Mesenteric fat pad (tissue), 1 donor: ENCODE measurements around the gene RELB. TPM values are rescaled to one million over a fixed set of nuclear protein-coding genes. Genes with fewer than 3 reads are reported as not detected.
"Not testable (repeated sequence)": the region's sequence is repeated elsewhere in the genome, so short reads cannot be mapped to it uniquely, and the experiment has no call there.

Source experiments
- DNase-seq: peaks from one replicate; pipeline ENCODE4 v3.0.0-alpha.2; 2020; ENCODE audit warnings: low spot score
- total RNA-seq: library from RNA; stranded (reverse); fragmentation: NEBNext Ultra II Directional; extraction: Animal tissue kit (Norgen Biotek cat#: 25700); gene quantifications from one replicate; pipeline ENCODE4 v1.2.1, GENCODE V29; 2021
- donor health status: DM: yes; HTN: yes; CAD: no.

Gene RELB
- total RNA-seq, 1 donor from 2014 or later, result 17.7 TPM

- no peak for DNase-seq
Measured at GRCh38 chr19:44987148-44987675, 14.1 kb upstream of the RELB start.

DNA sequence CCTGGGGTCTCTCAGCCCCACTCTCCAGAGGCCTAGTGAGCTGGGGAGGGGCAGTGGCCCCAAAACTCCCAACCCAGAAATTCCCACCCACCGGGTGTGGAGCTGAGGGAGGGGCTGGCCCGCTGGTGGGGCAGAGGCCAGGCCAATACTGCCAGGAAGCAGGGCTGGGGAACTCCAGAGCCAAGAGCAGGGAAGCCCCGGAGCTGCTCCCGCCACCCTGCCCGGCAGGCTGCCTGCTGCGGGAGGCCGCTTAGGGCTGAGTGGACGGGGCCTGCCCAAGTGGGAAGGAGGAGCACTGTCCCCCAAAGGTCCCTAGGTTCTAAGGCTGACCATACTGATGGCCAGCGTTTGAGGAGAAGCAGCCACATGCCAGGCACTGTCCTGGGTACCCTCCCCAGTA is 13.0 kb upstream of the RELB start:
- DNase-seq, result no peak

DNA sequence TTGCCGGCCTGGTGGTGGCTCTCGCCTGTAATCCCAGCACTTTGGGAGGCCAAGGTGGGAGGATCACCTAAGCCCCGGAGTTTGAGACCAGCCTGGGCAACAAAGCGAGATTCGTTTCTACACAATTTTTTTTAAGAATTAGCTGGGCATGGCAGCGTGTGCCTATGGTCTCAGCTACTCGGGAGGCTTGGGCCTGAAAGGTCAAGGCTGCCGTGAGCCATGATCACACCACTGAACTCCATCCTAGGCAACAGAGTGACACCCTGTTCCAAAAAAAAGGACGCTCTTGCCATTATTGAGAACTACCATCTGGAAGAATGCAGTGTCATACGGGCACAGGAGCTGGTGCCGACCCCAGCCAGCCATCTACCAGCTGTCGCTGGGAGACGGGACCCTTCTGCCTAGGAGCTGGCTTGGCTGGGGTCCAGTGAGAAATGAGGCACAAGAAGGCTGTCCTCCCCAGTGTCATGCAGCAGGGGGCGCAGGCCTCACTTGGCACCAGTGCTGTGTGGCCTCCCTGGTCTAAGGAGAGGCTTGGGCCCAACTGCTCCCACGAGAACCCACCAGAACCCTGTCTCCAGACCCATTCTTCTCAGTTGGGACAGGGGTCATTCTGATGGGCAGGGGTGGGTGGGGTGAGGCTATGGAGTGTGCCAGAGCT is 12.2 kb upstream of the RELB start:
- no peak for DNase-seq

DNA sequence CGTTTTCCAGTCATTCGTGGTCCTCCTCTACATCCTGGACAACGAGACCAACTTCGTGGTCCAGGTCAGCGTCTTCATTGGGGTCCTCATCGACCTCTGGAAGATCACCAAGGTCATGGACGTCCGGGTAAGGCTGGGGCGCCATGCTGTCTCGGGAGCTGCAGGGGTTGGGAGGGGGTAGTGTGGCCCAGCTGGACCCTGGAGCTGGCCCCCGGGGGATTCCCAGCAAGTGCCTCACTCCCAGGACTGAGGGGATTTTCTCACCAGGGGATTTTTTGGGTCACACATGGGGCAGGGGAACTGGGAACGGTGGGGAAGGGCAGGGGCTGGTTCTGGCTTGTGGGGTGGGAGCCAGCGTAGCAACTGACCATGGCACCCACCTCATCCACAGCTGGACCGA is 10.8 kb upstream of the RELB start:
- DNase-seq, result no peak

GRCh38 chr19:44990966-44991365 is 10.3 kb upstream of the RELB start:
- no peak for DNase-seq

DNA sequence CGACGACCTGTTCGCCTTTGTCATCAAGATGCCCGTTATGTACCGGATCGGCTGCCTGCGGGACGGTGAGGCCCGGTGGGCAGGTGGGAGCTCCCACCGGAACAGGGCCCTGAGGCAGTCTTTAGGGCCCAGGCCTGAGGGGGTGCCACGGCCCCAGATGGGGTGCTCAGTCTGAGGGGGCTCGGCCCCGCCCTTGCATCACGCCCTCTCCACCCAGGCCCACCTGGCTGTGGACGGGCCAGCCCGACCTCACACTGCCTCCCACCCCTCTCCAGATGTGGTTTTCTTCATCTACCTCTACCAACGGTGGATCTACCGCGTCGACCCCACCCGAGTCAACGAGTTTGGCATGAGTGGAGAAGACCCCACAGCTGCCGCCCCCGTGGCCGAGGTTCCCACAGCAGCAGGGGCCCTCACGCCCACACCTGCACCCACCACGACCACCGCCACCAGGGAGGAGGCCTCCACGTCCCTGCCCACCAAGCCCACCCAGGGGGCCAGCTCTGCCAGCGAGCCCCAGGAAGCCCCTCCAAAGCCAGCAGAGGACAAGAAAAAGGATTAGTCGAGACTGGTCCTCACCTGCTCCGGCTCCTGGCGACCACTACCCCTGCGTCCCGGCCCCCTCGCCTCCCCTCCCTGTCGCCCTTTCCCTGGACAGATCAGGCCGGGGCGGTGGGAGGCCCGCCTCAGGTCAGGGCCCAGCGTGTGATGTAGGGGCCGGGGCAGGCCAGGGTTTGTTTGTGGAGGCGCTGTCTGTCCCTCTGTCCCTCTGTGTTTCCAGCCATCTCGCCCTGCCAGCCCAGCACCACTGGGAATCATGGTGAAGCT is 8.7 kb upstream of the RELB start:
- DNase-seq, result no peak

GRCh38 chr19:44993526-44993925 is 7.7 kb upstream of the RELB start:
- DNase-seq, result no peak

- DNase-seq, result no peak
Measured at GRCh38 chr19:44993926-44994537, 7.2 kb upstream of the RELB start.

DNA sequence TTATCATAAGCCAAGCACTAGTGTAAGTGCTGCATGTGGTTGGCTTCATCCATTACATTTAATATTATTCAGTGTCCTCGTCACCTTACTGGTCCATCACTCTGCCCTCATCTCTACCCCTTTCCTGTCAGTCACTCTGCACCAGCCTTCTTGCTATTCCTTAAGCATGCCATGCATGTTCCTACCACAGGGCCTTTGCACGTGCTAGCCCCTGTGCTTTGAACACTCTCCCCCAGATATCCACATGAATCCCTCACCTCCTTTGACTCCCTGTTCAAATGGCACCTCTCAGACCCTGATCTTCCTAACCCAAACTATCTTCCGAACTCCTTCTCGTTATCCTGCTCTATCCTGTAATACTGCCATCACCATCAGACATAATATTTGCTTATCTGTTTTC is 3.2 kb upstream of the RELB start:
- DNase-seq, result no peak

DNA sequence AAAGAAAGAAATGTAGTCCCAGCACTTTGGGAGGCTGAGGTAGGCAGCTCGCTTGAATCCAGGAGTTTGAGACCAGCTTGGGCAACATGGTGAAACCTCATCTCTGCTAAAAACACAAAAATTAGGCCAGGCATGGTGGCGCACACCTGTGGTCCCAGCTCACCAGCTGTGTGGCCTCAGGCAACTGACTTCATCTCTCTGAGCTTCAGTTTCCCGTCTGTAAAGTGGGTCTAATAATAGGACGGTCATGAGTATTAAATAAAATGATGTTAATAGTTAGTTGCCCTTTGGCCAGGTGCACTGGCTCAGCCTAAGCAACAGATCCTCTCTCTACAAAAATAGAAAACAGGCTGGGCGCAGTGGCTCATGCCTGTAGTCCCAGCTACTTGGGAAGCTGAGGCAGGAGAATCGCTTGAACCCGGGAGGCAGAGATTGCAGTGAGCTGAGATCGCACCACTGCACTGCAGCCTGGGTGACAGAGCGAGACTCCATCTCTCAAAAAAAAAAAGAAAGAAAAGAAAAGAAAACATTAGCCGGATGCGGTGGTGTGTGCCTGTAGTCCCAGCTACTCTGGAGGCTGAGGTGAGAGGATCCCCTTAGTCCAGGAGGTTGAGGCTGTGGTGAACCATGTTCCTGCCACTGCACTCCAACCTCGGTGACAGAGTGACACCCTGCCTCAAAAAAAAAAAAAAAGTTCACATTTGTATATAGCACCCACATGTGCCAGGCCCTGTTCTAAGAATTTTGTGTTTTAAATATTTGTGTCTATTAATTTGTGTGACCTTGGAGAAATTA is 1.9 kb upstream of the RELB start:
- DNase-seq, result not testable (repeated sequence)

DNA sequence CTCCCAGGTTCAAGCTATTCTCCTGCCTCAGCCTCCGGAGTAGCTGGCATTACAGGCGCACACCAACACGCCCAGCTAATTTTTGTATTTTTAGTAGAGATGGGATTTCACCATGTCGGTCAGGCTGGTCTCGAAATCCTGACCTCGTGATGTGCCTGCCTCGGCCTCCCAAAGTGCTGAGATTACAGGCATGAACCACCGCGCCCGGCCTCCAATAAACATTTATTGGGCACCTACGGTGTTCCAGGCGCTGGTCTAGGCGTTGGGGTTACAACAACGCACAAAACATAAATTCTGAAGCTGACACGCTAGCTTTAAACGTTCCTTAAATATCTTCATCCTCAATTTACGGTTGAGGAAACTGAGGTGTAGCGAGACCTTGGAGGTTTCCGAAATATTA is 599 bp upstream of the RELB start:
- not testable (repeated sequence) for DNase-seq

- DNase-seq, result no peak
Measured at GRCh38 chr19:45003485-45003884, 2.2 kb downstream of the RELB start.

- DNase-seq, result no peak
Measured at GRCh38 chr19:45005787-45006186, 4.5 kb downstream of the RELB start.

DNA sequence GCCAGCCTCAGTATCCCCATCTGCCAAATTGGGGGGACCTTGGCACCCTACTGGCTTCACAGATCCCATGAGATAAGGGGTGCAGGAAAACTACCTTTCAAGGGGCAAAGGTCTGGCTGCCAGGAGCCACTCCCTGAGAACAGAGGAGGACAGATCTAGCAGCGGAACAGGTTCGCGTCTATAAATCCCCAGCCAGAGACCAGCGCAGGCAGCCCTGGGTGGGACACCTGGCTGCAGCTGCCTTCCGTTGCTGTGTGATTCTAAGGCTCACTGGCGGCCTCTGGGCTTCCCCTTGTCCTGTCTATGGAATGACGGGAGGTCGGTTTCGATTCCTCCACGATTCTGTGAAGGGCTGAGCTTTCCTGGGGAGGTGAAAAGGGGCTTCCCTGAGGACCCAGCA is 7.3 kb downstream of the RELB start:
- no peak for DNase-seq

DNA sequence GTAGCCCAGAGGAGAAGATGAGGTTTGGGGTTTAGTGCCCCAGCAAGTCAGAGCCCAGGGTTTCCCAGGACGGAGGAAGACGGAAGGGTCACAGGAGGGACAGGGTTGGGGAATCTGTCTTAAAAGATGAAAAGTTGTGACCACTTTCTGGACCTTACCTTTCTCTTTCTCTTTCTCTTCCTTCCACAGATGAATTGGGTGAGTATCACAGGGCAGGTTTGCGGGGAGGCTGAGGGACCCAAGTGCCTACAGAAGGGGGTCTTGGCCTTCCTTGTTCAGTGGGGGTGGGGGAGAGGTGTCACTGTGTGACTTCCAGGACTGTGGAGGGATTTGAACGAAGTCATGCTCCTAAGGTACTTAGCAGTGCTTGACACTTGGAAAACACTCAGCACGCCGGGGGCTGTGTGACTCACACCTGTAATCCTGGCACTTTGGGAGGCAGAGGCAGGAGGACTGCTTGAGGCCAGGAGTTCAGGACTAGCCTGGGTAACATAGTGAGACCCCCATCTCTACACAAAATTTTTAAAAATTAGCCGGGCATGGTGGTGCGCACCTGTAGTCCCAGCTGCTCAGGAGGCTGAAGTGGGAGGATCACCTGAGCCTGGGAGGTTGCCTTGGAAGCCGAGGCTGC is 8.5 kb downstream of the RELB start:
- no peak for DNase-seq

DNA sequence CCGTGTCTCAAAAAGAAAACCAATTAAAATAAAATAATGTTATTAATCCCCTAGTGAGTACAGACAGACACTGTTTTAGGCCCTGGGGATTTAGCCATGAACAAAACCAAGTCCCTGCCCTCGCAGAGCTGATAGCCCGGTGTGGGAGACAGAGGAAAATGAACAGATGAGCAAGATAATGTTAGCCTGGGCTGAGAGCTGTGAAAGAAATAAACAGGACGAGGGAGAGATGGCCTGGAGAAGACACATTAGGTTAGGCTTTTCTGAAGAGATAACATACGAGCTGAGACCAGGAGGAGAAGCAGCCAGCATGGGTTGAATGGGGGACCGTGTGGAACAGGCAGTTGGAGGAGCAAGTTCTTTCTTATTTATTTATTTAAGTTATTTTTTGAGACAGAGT is 9.0 kb downstream of the RELB start:
- no peak for DNase-seq

DNA sequence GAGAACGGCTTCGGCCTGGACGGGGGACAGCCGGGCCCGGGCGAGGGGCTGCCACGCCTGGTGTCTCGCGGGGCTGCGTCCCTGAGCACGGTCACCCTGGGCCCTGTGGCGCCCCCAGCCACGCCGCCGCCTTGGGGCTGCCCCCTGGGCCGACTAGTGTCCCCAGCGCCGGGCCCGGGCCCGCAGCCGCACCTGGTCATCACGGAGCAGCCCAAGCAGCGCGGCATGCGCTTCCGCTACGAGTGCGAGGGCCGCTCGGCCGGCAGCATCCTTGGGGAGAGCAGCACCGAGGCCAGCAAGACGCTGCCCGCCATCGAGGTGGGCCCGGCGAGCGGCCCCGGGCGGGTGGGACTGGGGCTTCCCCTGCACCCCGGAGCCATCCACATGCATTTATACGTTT is 10.7 kb downstream of the RELB start:
- no peak for DNase-seq

GRCh38 chr19:45016388-45017314 is 15.4 kb downstream of the RELB start:
- no peak for DNase-seq

GRCh38 chr19:45019187-45019586 is 17.9 kb downstream of the RELB start:
- no peak for DNase-seq

GRCh38 chr19:45020071-45020470 is 18.8 kb downstream of the RELB start:
- no peak for DNase-seq
